ENCODE data around the gene SULT1A1. TPM values are rescaled to one million over a fixed set of nuclear protein-coding genes. Genes with fewer than 3 reads are reported as not detected.
"Not testable (repeated sequence)": the region's sequence is repeated elsewhere in the genome, so short reads cannot be mapped to it uniquely, and the experiment has no call there.

SULT1A1 gene
- total RNA-seq, 2 donors from 2014 or later: 7.0 to 27.2 TPM

GRCh38 chr16:28621481-28622155 lies 11.8 kb upstream of the SULT1A1 start:
- Histone ChIP-seq H3K4me3 (no peak overlapping the region), H3K27me3 (replicated peaks; ENCODE audit: insufficient read depth) (no peaks in the 10 kb centered on the region), H3K4me1 (ENCODE audit: control insufficient read depth in 1 of 2, low read depth in 2 of 2) (no peaks in the 10 kb centered on the region), H3K27ac (no peak overlapping the region), H3K9me3 (no peaks in the 10 kb centered on the region), H3K36me3 (no peaks in the 10 kb centered on the region)
- DNase-seq (ENCODE audit: low spot score) (no peak), ATAC-seq (ENCODE audit: insufficient number of reproducible peaks, low FRiP score, low read depth) (no peak)
- TF ChIP-seq CTCF (IDR thresholded peaks at IDR 0.05): no peak

DNA sequence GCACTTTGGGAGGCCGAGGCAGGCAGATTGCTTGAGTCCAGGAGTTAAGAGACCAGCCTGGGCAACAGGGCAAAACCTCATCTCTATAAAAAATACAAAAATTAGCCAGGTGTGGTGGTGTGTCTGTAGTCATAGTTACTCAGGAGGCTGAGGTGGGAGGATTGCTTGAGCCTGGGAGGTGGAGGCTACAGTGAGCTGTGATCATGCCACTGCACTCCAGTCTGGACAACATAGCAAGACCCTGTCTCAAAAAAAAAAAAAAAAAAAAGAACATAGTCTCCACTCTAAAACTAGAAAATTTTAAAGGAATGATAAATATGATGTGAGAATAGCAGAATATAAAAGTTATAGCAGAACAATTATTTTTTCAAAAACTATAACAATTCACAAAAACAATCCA lies 10.5 kb upstream of the SULT1A1 start:
- not testable (repeated sequence) for ATAC-seq (ENCODE audit: insufficient number of reproducible peaks, low FRiP score, low read depth); H3K36me3 ChIP-seq; H3K27me3 ChIP-seq (replicated peaks; ENCODE audit: insufficient read depth); DNase-seq (ENCODE audit: low spot score); H3K4me3 ChIP-seq; H3K9me3 ChIP-seq; H3K4me1 ChIP-seq (ENCODE audit: control insufficient read depth in 1 of 2, low read depth in 2 of 2); H3K27ac ChIP-seq

DNA sequence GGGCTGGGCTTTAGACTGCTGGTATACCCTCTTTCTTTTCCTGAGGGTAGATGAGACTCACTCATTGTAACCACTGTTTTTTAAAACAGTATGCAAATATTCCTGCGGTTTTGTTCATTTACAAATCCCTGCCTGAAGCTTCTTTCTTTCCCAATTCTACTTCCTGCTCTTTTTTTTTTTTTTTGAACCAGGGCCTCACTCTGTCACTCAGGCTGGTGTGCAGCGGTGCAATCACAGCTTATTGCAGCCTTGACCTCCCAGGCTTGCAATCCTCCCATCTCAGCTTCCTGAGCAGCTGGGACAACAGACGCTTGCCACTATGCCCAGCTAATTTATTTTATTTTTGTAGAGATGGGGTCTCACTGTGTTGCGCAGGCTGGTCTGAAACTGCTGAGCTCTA lies 8.0 kb upstream of the SULT1A1 start:
- TF ChIP-seq CTCF (IDR thresholded peaks at IDR 0.05): no peak
- ATAC-seq (ENCODE audit: insufficient number of reproducible peaks, low FRiP score, low read depth): no peak
- Histone ChIP-seq H3K9me3 (no peaks in the 10 kb centered on the region), H3K27ac (no peak overlapping the region), H3K4me1 (ENCODE audit: control insufficient read depth in 1 of 2, low read depth in 2 of 2) (no peaks in the 10 kb centered on the region), H3K36me3 (no peaks in the 10 kb centered on the region), H3K4me3 (no peak overlapping the region), H3K27me3 (replicated peaks; ENCODE audit: insufficient read depth) (no peaks in the 10 kb centered on the region)
- no peak for DNase-seq (ENCODE audit: low spot score)

DNA sequence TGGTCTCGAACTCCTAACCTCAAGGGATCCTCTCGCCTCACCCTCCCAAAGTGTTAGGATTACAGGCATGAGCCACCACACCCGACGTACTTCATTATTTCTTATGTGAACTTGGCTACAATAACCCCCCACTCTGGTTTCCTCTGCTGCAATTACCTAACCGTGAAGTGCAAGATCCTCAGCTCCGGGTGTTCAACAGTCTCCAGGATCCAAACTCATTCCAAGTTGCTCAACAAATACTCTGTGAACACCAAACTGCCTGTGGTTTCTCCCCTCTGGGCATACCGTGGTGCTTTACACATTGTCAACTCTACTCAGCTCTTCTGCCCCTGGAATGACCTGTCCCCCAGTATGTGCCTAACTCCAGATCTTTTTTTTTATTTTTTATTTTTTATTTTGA lies 6.8 kb upstream of the SULT1A1 start:
- Histone ChIP-seq H3K4me1 (ENCODE audit: control insufficient read depth in 1 of 2, low read depth in 2 of 2) (no peaks in the 10 kb centered on the region), H3K9me3 (no peaks in the 10 kb centered on the region), H3K36me3 (no peaks in the 10 kb centered on the region), H3K27me3 (replicated peaks; ENCODE audit: insufficient read depth) (no peaks in the 10 kb centered on the region), H3K4me3 (no peak overlapping the region), H3K27ac (no peak overlapping the region)
- ATAC-seq (ENCODE audit: insufficient number of reproducible peaks, low FRiP score, low read depth) (no peak), DNase-seq (ENCODE audit: low spot score) (no peak)
- TF ChIP-seq CTCF (IDR thresholded peaks at IDR 0.05): no peak

DNA sequence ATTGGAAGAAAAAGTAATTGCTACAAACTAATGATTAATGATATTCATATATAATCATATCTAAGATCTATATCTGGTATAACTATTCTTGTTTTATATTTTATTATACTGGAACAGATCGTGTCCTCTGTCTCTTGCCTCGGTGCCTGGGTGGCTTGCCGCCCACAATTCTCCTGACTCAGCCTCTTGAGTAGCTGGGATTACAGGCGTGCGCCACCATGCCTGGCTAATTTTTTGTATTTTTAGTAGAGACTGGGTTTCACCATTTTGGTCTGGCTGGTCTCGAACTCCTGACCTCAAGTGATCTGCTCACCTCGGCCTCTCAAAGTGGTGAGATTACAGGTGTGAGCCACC lies 6.4 kb upstream of the SULT1A1 start:
- DNase-seq (ENCODE audit: low spot score); H3K9me3 ChIP-seq; H3K4me3 ChIP-seq; H3K36me3 ChIP-seq; ATAC-seq (ENCODE audit: insufficient number of reproducible peaks, low FRiP score, low read depth); H3K4me1 ChIP-seq (ENCODE audit: control insufficient read depth in 1 of 2, low read depth in 2 of 2); H3K27me3 ChIP-seq (replicated peaks; ENCODE audit: insufficient read depth); H3K27ac ChIP-seq: not testable (repeated sequence)

DNA sequence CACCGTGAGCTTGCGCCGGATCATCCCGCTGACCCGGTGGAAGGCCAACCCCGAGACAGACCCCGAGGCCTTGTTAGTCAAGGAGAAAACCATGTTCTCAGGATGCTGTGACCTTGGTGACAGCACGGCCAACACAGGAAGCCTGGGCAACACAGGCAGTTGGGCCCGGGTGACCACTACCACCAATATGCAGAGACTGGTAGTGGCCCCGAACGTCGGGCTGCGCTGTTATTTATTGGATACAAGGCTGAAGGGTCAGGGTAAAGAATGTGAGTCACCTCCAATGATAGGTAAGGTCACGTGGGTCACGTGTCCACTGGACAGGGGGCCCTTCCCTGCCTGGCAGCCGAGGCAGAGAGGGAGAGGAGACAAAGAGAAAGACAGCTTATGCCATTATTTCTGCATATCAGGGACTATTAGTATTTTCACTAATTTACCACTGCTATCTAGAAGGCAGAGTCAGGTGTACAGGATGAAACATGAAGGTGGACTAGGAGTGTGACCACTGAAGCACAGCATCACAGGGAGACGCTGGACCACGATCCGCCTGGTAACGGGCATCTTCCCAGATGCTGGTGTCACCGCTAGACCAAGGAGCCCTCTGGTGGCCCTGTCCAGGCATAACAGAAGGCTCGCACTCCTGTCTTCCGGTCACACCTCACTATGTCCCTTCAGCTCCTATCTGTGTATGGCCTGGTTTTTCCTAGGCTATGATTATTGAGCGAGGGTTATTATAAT lies 5.8 kb upstream of the SULT1A1 start:
- H3K27ac ChIP-seq; H3K4me3 ChIP-seq; ATAC-seq (ENCODE audit: insufficient number of reproducible peaks, low FRiP score, low read depth); H3K4me1 ChIP-seq (ENCODE audit: control insufficient read depth in 1 of 2, low read depth in 2 of 2); H3K9me3 ChIP-seq; H3K36me3 ChIP-seq; H3K27me3 ChIP-seq (replicated peaks; ENCODE audit: insufficient read depth); DNase-seq (ENCODE audit: low spot score): not testable (repeated sequence)
- TF ChIP-seq CTCF (IDR thresholded peaks at IDR 0.05): peak; percentile 60

DNA sequence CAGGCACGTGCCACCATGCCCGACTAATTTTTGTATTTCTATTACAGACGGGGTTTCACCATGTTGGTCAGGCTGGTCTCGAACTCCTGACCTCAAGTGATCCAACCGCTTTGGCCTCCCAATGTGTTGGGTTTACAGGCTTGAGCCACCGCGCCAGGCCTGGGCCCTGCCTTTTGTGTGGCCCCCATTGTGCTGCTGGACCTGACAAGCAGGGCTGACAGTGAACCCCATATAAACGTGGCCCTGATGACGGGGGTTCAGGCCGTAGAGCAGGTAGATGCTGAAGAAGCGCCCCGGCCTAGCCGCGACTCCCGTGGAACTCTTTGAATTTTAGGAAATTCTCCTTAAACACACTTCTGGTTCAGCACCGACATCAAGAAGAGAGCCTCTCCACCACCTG lies 4.7 kb upstream of the SULT1A1 start:
- H3K36me3 ChIP-seq; H3K27ac ChIP-seq; H3K9me3 ChIP-seq; ATAC-seq (ENCODE audit: insufficient number of reproducible peaks, low FRiP score, low read depth); DNase-seq (ENCODE audit: low spot score); H3K27me3 ChIP-seq (replicated peaks; ENCODE audit: insufficient read depth); H3K4me3 ChIP-seq; H3K4me1 ChIP-seq (ENCODE audit: control insufficient read depth in 1 of 2, low read depth in 2 of 2): not testable (repeated sequence)

GRCh38 chr16:28613912-28614311 lies 4.1 kb upstream of the SULT1A1 start:
- not testable (repeated sequence) for H3K4me1 ChIP-seq (ENCODE audit: control insufficient read depth in 1 of 2, low read depth in 2 of 2); H3K36me3 ChIP-seq; H3K4me3 ChIP-seq; H3K27ac ChIP-seq; H3K9me3 ChIP-seq; ATAC-seq (ENCODE audit: insufficient number of reproducible peaks, low FRiP score, low read depth); H3K27me3 ChIP-seq (replicated peaks; ENCODE audit: insufficient read depth); DNase-seq (ENCODE audit: low spot score)
